Muscle layer of colon (tissue), 2 donors: ENCODE results near the gene RIN3.
"Not testable (repeated sequence)": the region's sequence is repeated elsewhere in the genome, so short reads cannot be mapped to it uniquely, and the experiment has no call there.

Experiments used
- H3K27ac ChIP-seq: one replicate; pipeline ENCODE4 v1.7.0; 2013; ENCODE audit warnings: low read depth, mild to moderate bottlenecking, low read length, moderate library complexity
- H3K27me3 ChIP-seq, 2 donors: one replicate each; pipeline ENCODE4 v1.7.0; 2013; ENCODE audit warnings: low read length in 2 of 2, mild to moderate bottlenecking in 2 of 2; ENCODE audit not compliant: insufficient read depth in 2 of 2, control insufficient read depth in 1 of 2
- H3K36me3 ChIP-seq: one replicate; pipeline ENCODE4 v1.7.0; 2013; ENCODE audit warnings: mild to moderate bottlenecking, low read length; ENCODE audit not compliant: insufficient read depth
- H3K4me1 ChIP-seq: one replicate; pipeline ENCODE4 v1.7.0; 2013; ENCODE audit warnings: mild to moderate bottlenecking, low read length; ENCODE audit not compliant: insufficient read depth
- H3K4me3 ChIP-seq, 2 donors: one replicate each; pipeline ENCODE4 v1.7.0; 2013; ENCODE audit warnings: low read length in 2 of 2, low read depth in 1 of 2, mild to moderate bottlenecking in 1 of 2, moderate library complexity in 1 of 2
- H3K9ac ChIP-seq: one replicate; pipeline ENCODE4 v1.7.0; 2013; ENCODE audit warnings: low read length
- H3K9me3 ChIP-seq: one replicate; pipeline ENCODE4 v1.7.0; 2013; ENCODE audit warnings: mild to moderate bottlenecking, low read length
- donor health status: abdominal sarcoma.
- donor health status: Adenocarcinoma of cecum.

The RIN3 gene

DNA sequence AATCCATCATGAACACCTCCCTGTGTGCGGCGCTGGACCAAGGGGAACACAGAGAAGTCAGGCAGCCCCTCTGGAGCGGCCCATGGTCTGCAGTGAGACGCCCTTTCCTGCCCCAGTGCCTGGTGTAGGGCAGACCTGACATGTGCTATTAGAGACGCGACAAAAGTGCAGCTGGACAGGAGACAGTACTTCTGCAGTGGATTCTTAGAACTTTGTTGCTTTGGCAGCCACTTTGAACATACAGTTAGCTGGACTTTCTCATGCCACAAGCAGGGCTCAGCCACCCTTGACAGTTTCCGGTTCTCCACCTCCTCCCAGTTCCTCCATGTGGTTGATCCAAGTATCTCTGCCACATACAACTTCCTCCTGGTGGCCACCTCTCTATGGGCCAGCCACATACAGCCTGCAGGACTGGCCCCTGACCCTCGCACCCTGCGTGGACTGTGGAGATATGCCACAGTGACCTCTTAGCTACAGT is 188.9 kb downstream of the RIN3 start:
- H3K4me3 ChIP-seq: no peak overlapping the region
- no peak overlapping the region for H3K9ac ChIP-seq
- no peaks in the 10 kb centered on the region for H3K9me3 ChIP-seq
- no peaks in the 10 kb centered on the region for H3K4me1 ChIP-seq
- H3K27me3 ChIP-seq: no peaks in the 10 kb centered on the region
- H3K27ac ChIP-seq: no peak overlapping the region
- H3K36me3 ChIP-seq: peaks cover 32% of the 10 kb centered on the region

GRCh38 chr14:92703516-92703915 is 189.9 kb downstream of the RIN3 start:
- H3K36me3 ChIP-seq: peaks cover 32% of the 10 kb centered on the region
- no peaks in the 10 kb centered on the region for H3K4me1 ChIP-seq
- no peak overlapping the region for H3K27ac ChIP-seq

GRCh38 chr14:92704036-92704804 is 190.6 kb downstream of the RIN3 start:
- H3K27me3 ChIP-seq: no peaks in the 10 kb centered on the region
- no peak overlapping the region for H3K4me3 ChIP-seq
- H3K36me3 ChIP-seq: peaks cover 38% of the 10 kb centered on the region
- H3K9ac ChIP-seq: no peak overlapping the region
- no peaks in the 10 kb centered on the region for H3K9me3 ChIP-seq
- H3K4me1 ChIP-seq: no peaks in the 10 kb centered on the region
- H3K27ac ChIP-seq: no peak overlapping the region

More at GRCh38 chr14:92703516-92703915, 189.9 kb downstream of the RIN3 start:
- no peaks in the 10 kb centered on the region for H3K27me3 ChIP-seq
- no peak overlapping the region for H3K9ac ChIP-seq
- no peaks in the 10 kb centered on the region for H3K9me3 ChIP-seq
- H3K4me3 ChIP-seq: no peak overlapping the region

- Histone ChIP-seq H3K27ac (no peak overlapping the region), H3K36me3 (peaks cover 44% of the 10 kb centered on the region), H3K4me3 (no peak overlapping the region), H3K9ac (no peak overlapping the region), H3K27me3 (no peaks in the 10 kb centered on the region), H3K4me1 (no peaks in the 10 kb centered on the region), H3K9me3 (no peaks in the 10 kb centered on the region)
These were observed 191.2 kb downstream of the RIN3 start for GRCh38 chr14:92704821-92705220.

DNA sequence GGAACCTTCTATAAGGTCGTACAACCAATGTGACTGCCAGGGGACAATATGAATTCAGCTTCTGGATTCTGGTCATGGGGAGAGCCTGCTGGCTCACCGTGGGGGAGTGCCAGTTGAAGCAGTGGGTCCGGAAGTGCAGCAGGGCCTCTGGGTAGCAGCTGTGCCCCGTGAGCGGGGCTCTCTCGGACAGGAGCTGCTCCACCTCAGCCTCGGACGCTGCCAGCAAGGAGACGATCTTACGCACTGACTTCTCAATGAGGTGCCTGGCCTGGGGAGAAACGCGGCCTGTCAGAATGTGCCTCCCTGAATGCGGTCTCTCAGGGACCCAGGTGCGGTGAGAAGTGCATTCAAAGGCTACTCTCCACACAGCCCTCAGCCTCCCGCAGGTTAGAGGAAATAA is 192.8 kb downstream of the RIN3 start:
- no peak overlapping the region for H3K9ac ChIP-seq
- H3K4me3 ChIP-seq: no peak overlapping the region
- no peaks in the 10 kb centered on the region for H3K27me3 ChIP-seq
- no peaks in the 10 kb centered on the region for H3K4me1 ChIP-seq
- peaks cover 59% of the 10 kb centered on the region for H3K36me3 ChIP-seq
- H3K27ac ChIP-seq: no peak overlapping the region
- no peaks in the 10 kb centered on the region for H3K9me3 ChIP-seq

- Histone ChIP-seq H3K9me3 (no peaks in the 10 kb centered on the region), H3K36me3 (peaks cover 68% of the 10 kb centered on the region), H3K9ac (no peak overlapping the region)
These were observed 195.9 kb downstream of the RIN3 start for GRCh38 chr14:92709340-92710000.

DNA sequence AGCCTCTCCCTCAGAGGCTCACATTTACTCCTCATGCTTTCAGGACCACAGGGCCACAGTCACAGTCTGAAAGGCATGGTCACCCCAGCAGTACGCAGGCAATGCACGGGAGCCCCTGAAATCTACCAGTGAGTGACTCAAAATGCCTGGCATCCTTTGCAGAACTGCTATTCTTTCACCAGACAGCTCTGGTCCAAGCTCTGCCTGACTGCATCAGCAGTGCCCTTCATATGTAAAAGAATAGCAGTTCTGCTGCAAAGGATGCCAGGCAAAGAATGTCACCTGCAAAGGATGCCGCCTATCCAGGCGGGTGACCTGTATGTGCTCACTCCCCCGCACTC is 196.4 kb downstream of the RIN3 start:
- peaks cover 63% of the 10 kb centered on the region for H3K36me3 ChIP-seq
- H3K27me3 ChIP-seq: no peaks in the 10 kb centered on the region
- no peaks in the 10 kb centered on the region for H3K9me3 ChIP-seq
- H3K4me1 ChIP-seq: no peaks in the 10 kb centered on the region
- H3K4me3 ChIP-seq: no peak overlapping the region
- H3K27ac ChIP-seq: no peak overlapping the region
- H3K9ac ChIP-seq: no peak overlapping the region

More at GRCh38 chr14:92709340-92710000, 195.9 kb downstream of the RIN3 start:
- Histone ChIP-seq H3K27ac (no peak overlapping the region), H3K27me3 (no peaks in the 10 kb centered on the region), H3K4me1 (no peaks in the 10 kb centered on the region), H3K4me3 (no peak overlapping the region)

GRCh38 chr14:92711976-92712653 is 198.5 kb downstream of the RIN3 start:
- Histone ChIP-seq H3K27ac (no peak overlapping the region), H3K27me3 (no peaks in the 10 kb centered on the region), H3K4me3 (no peak overlapping the region), H3K36me3 (peaks cover 46% of the 10 kb centered on the region), H3K9me3 (no peaks in the 10 kb centered on the region), H3K4me1 (peaks cover 2% of the 10 kb centered on the region), H3K9ac (no peak overlapping the region)

DNA sequence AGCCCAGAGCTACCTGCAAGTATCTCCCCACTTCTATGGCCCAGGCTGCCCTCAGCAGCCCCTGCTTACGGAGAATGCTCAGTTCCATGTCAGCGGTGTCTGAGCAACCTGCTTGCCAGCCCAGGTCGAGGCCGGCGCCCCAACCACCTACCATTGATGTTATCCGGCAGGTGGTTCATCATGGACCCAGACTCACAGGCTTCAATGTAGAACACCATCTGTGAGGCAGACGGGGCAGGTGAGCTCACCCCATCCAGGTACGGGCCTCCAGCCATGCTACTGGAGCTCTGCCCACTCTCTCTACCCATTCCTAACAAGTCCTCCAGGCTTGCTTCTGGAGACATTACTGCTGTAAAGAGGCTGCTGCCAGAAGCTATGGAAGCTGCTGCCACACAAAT is 199.1 kb downstream of the RIN3 start:
- Histone ChIP-seq H3K27ac (no peak overlapping the region), H3K27me3 (no peaks in the 10 kb centered on the region), H3K36me3 (peaks cover 46% of the 10 kb centered on the region), H3K9me3 (no peaks in the 10 kb centered on the region), H3K9ac (no peak overlapping the region), H3K4me1 (peaks cover 7% of the 10 kb centered on the region), H3K4me3 (no peak overlapping the region)

DNA sequence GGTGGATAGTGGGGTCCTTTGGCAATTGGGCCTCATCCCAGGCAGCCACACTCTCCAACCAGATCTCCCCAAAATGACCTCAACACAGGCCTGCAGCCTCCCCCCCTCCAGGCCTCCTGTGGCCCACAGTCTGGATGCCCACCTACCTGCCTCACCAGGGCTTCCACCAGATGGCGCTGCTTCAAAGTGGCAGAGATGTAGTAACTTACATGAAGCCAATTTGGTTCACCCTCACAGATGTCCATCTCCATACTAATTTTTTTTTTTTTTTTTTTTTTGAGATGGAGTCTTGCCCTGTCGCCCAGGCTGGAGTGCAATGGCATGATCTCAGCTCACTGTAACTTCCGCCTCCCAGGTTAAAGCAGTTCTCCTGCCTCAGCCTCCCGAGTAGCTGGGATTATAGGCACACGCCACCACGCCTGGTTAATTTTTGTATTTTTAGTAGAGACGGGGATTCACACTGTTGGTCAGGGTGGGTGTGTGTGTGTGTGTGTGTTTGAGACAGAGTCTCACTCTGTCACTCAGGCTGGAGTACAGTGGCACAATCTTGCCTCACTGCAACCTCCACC is 201.2 kb downstream of the RIN3 start:
- H3K9me3 ChIP-seq, H3K27me3 ChIP-seq, H3K9ac ChIP-seq, H3K4me3 ChIP-seq, H3K27ac ChIP-seq: not testable (repeated sequence)
- H3K4me1 ChIP-seq: peaks cover 19% of the 10 kb centered on the region
- peaks cover 34% of the 10 kb centered on the region for H3K36me3 ChIP-seq

- H3K27me3 ChIP-seq: no peaks in the 10 kb centered on the region
- no peak overlapping the region for H3K9ac ChIP-seq
- peaks cover 33% of the 10 kb centered on the region for H3K4me1 ChIP-seq
- no peaks in the 10 kb centered on the region for H3K9me3 ChIP-seq
- no peak overlapping the region for H3K4me3 ChIP-seq
- H3K36me3 ChIP-seq: peaks cover 22% of the 10 kb centered on the region
- no peak overlapping the region for H3K27ac ChIP-seq
These were observed 202.6 kb downstream of the RIN3 start for GRCh38 chr14:92716131-92716530.
